Left lung (tissue), 10 donors: Measurements from ENCODE around the gene COPG1. TPM values are rescaled to one million over a fixed set of nuclear protein-coding genes. Genes with fewer than 3 reads are reported as not detected.
A peak's percentile ranks its signal among the peaks of the same experiment; 100 is the strongest.

Experiments used
- ATAC-seq: fragments of 200-7000 bp; cut with Tn5 transposase; one replicate; pipeline ENCODE4 v1.9.1; 2020; ENCODE audit warnings: moderate library complexity
- DNase-seq, 4 donors: peaks; one replicate each; pipeline ENCODE4 v3.0.0-alpha.2; 2013 to 2020
- H3K27ac ChIP-seq, 2 donors: fragments of 200-600 bp; sonication (generic) in 1 of 2; one replicate each; pipeline versions ENCODE4 v1.5.0 to v1.8.0; 2020 to 2021
- H3K27me3 ChIP-seq, 2 donors: fragments of 200-600 bp; sonication (generic) in 1 of 2; one replicate each; pipeline versions ENCODE4 v1.5.0 to v1.8.0; 2020 to 2021
- H3K36me3 ChIP-seq, 2 donors: fragments of 200-600 bp; sonication (generic) in 1 of 2; one replicate each; pipeline versions ENCODE4 v1.5.0 to v1.8.0; 2020 to 2021
- H3K4me1 ChIP-seq, 2 donors: fragments of 200-600 bp; one replicate each; pipeline ENCODE4 v1.8.0; 2021
- H3K4me3 ChIP-seq, 2 donors: fragments of 200-600 bp; sonication (generic) in 1 of 2; one replicate each; pipeline versions ENCODE4 v1.5.0 to v1.8.0; 2020 to 2021; ENCODE audit warnings: mild to moderate bottlenecking in 1 of 2
- H3K9me3 ChIP-seq, 2 donors: fragments of 200-600 bp; sonication (generic) in 1 of 2; one replicate each; pipeline versions ENCODE4 v1.5.0 to v1.8.0; 2020 to 2021
- CTCF ChIP-seq, 2 donors: fragments of 200-600 bp; sonication (generic) in 1 of 2; IDR thresholded peaks; one replicate each; pipeline versions ENCODE4 v1.5.0 to v1.8.0; 2021; ENCODE audit warnings: antibody characterized with exemption in 2 of 2
- intact Hi-C, 2 donors: fragments of 100-400 bp; cut with DNase I; formaldehyde crosslinking; loops; one replicate each; pipeline versions ENCODE4 v1.11.2 to v1.14.2; 2022
- polyA plus RNA-seq, 6 donors: library from polyadenylated mRNA; unstranded; fragments of 120-200 nt; gene quantifications; one replicate each; pipeline ENCODE4 v1.2.1, GENCODE V29; 2013; ENCODE audit not compliant: insufficient read length in 6 of 6
- total RNA-seq, 2 donors: library from RNA; stranded (reverse); fragmentation: NEBNext Ultra II Directional; extraction: Animal tissue kit (Norgen Biotek cat#: 25700); gene quantifications; one replicate each; pipeline ENCODE4 v1.2.1, GENCODE V29; 2021
- donor health status: DM: no; HTN: yes; CAD: no.
- donor health status: DM: no; HTN: no; CAD: no.

COPG1 gene
- total and polyA plus RNA-seq, 8 donors: 138 to 231 (median 163) TPM

- Histone ChIP-seq H3K27me3 (no peaks in the 10 kb centered on the region), H3K9me3 (no peaks in the 10 kb centered on the region), H3K27ac (no peak overlapping the region), H3K36me3 (peaks cover 11 to 100% of the 10 kb centered on the region in 2 donors), H3K4me3 (no peak overlapping the region), H3K4me1 (no peaks in the 10 kb centered on the region)
- TF ChIP-seq CTCF (IDR thresholded peaks at IDR 0.05): no peak
- intact Hi-C loops: no loop called here
- DNase-seq (no peak), ATAC-seq (no peak)
Observed at GRCh38 chr3:129271674-129272073, 22.3 kb downstream of the COPG1 start.

- ATAC-seq (no peak), DNase-seq (no peak)
- intact Hi-C loops: no loop called here
- no peak for TF ChIP-seq CTCF (IDR thresholded peaks at IDR 0.05)
- no peaks in the 10 kb centered on the region for H3K9me3 ChIP-seq
- no peak overlapping the region for H3K4me3 ChIP-seq
- H3K4me1 ChIP-seq: peaks cover 10 to 32% of the 10 kb centered on the region in 2 donors
- H3K27me3 ChIP-seq: no peaks in the 10 kb centered on the region
- H3K27ac ChIP-seq: no peak overlapping the region
- H3K36me3 ChIP-seq: peaks cover 0 to 66% of the 10 kb centered on the region in 2 donors
Observed at GRCh38 chr3:129276385-129276784, 27.0 kb downstream of the COPG1 start.

GRCh38 chr3:129277829-129278271 lies 28.4 kb downstream of the COPG1 start:
- intact Hi-C loops: no loop called here
- peak overlapping the region; percentile 88 to 89 for H3K27ac ChIP-seq
- ATAC-seq (no peak), DNase-seq (peak in 1 of 4 donors; percentile 7)
- H3K36me3 ChIP-seq: peaks cover 0 to 51% of the 10 kb centered on the region in 2 donors
- H3K4me1 ChIP-seq: peaks cover 10 to 47% of the 10 kb centered on the region in 2 donors
- no peaks in the 10 kb centered on the region for H3K27me3 ChIP-seq
- no peak for TF ChIP-seq CTCF (IDR thresholded peaks at IDR 0.05)
- no peaks in the 10 kb centered on the region for H3K9me3 ChIP-seq
- H3K4me3 ChIP-seq: peak overlapping the region; percentile 81 to 86

GRCh38 chr3:129278439-129278965 lies 29.1 kb downstream of the COPG1 start, which contains the start of gene HMCES:
HMCES (plus strand) TSS chr3:129278870; CDS start chr3:129279733, 863 bp downstream.
- H3K27ac ChIP-seq: peak within 1 kb of the TSS; percentile 88 to 89
- peak within 1 kb of the TSS; percentile 81 to 86 for H3K4me3 ChIP-seq
- no peaks in the 10 kb centered on the region for H3K9me3 ChIP-seq
- H3K4me1 ChIP-seq: peaks cover 10 to 47% of the 10 kb centered on the region in 2 donors
- peak; percentile 93 to 100 (median 96) for DNase-seq
- intact Hi-C loops: no loop called here
- peak; percentile 97 for ATAC-seq
- H3K36me3 ChIP-seq: peaks cover 0 to 44% of the 10 kb centered on the region in 2 donors
- H3K27me3 ChIP-seq: no peaks in the 10 kb centered on the region
- TF ChIP-seq CTCF (IDR thresholded peaks at IDR 0.05): no peak

GRCh38 chr3:129278966-129279906 lies 29.8 kb downstream of the COPG1 start:
- peak overlapping the region; percentile 88 to 89 for H3K27ac ChIP-seq
- DNase-seq (peak in 3 of 4 donors; percentile 27 to 69 (median 45)), ATAC-seq (peak; percentile 58)
- H3K36me3 ChIP-seq: peaks cover 0 to 37% of the 10 kb centered on the region in 2 donors
- H3K4me3 ChIP-seq: peak overlapping the region; percentile 81 to 86
- no peaks in the 10 kb centered on the region for H3K27me3 ChIP-seq
- no peaks in the 10 kb centered on the region for H3K9me3 ChIP-seq
- peaks cover 10 to 47% of the 10 kb centered on the region in 2 donors for H3K4me1 ChIP-seq
- intact Hi-C loops: no loop called here
- no peak for TF ChIP-seq CTCF (IDR thresholded peaks at IDR 0.05)
